CD14-positive monocyte (primary cell): ENCODE data around the gene SLC38A3. TPM values are rescaled to one million over a fixed set of nuclear protein-coding genes. Genes with fewer than 3 reads are reported as not detected.

Source experiments
- DNase-seq, 3 donors: peaks; one replicate each; pipeline ENCODE4 v3.0.0-alpha.2; 2011 to 2022
- H2AFZ ChIP-seq: 2 replicates; pipeline ENCODE4 v1.6.0; 2012; ENCODE audit warnings: mild to moderate bottlenecking, low read depth, low read length, inconsistent platforms; ENCODE audit not compliant: insufficient read depth, poor library complexity, severe bottlenecking
- H3K27ac ChIP-seq, 2 donors: 1 replicate in 1 of 2; 2 replicates in 1 of 2; pipeline ENCODE4 v1.5.1; 2012 to 2013; ENCODE audit warnings: low read length in 2 of 2, control low read depth in 1 of 2, inconsistent platforms in 1 of 2, low read depth in 1 of 2, mild to moderate bottlenecking in 1 of 2
- H3K27me3 ChIP-seq, 2 donors: one replicate each; pipeline versions ENCODE4 v1.6.0 to v1.6.1; 2011 to 2013; ENCODE audit warnings: low read length in 2 of 2; ENCODE audit not compliant: control insufficient read depth in 2 of 2, insufficient read depth in 2 of 2
- H3K36me3 ChIP-seq, 2 donors: replicated peaks in 1 of 2; 1 replicate in 1 of 2; 2 replicates in 1 of 2; pipeline versions ENCODE4 v1.5.1 to v1.6.1; 2012 to 2013; ENCODE audit warnings: low read length in 2 of 2, control low read depth in 1 of 2, inconsistent platforms in 1 of 2, mild to moderate bottlenecking in 1 of 2; ENCODE audit not compliant: insufficient read depth in 2 of 2, control insufficient read depth in 1 of 2
- H3K4me1 ChIP-seq, 2 donors: 1 replicate in 1 of 2; 2 replicates in 1 of 2; pipeline versions ENCODE4 v1.5.1 to v1.6.1; 2012 to 2013; ENCODE audit warnings: low read length in 2 of 2, control low read depth in 1 of 2, inconsistent platforms in 1 of 2, mild to moderate bottlenecking in 1 of 2, moderate library complexity in 1 of 2; ENCODE audit not compliant: insufficient read depth in 2 of 2, control insufficient read depth in 1 of 2
- H3K4me2 ChIP-seq: replicated peaks from 2 replicates; pipeline ENCODE3; 2012; ENCODE audit warnings: low read length, moderate library complexity, mild to moderate bottlenecking; ENCODE audit not compliant: poor library complexity, severe bottlenecking; ENCODE audit errors: extremely low read depth
- H3K4me3 ChIP-seq, 3 experiments: fragments of 200-600 bp in 1 of 3; sonication (generic) in 1 of 3; replicated peaks in 1 of 3; 1 replicate in 2 of 3; 2 replicates in 1 of 3; pipeline ENCODE4 v1.5.1; 2011 to 2013; ENCODE audit warnings: low read length in 3 of 3, mild to moderate bottlenecking in 3 of 3, control low read depth in 2 of 3, low read depth in 2 of 3, inconsistent platforms in 1 of 3, moderate library complexity in 1 of 3
- H3K79me2 ChIP-seq: 2 replicates; pipeline ENCODE4 v1.6.0; 2012; ENCODE audit warnings: mild to moderate bottlenecking, control low read depth, inconsistent platforms, low read length, moderate library complexity; ENCODE audit not compliant: insufficient read depth
- H3K9ac ChIP-seq: 2 replicates; pipeline ENCODE4 v1.6.0; 2017; ENCODE audit warnings: low read length, mild to moderate bottlenecking; ENCODE audit not compliant: insufficient read depth, poor library complexity, severe bottlenecking
- H3K9me3 ChIP-seq, 2 donors: replicated peaks in 1 of 2; 1 replicate in 1 of 2; 2 replicates in 1 of 2; pipeline versions ENCODE4 v1.5.1 to v1.6.1; 2012 to 2013; ENCODE audit warnings: low read length in 2 of 2, control low read depth in 1 of 2; ENCODE audit not compliant: control insufficient read depth in 1 of 2, insufficient read depth in 1 of 2
- H4K20me1 ChIP-seq: 2 replicates; pipeline ENCODE4 v1.6.0; 2012; ENCODE audit warnings: mild to moderate bottlenecking, low read length, control low read depth, moderate library complexity; ENCODE audit not compliant: insufficient read depth
- H3K27ac Mint-ChIP-seq, 7 donors: one replicate each; pipeline ENCODE4 v1.8.0; 2020; ENCODE audit warnings: mild to moderate bottlenecking in 7 of 7, mixed read lengths in 7 of 7, moderate library complexity in 6 of 7, inconsistent platforms in 2 of 7
- H3K27me3 Mint-ChIP-seq, 3 donors: one replicate each; pipeline ENCODE4 v1.8.0; 2021 to 2022; ENCODE audit warnings: low read depth in 3 of 3, mild to moderate bottlenecking in 3 of 3, mixed read lengths in 3 of 3, moderate library complexity in 3 of 3, inconsistent platforms in 1 of 3
- H3K36me3 Mint-ChIP-seq, 2 donors: one replicate each; pipeline ENCODE4 v1.8.0; 2020; ENCODE audit warnings: mixed read lengths in 2 of 2, inconsistent platforms in 1 of 2, mild to moderate bottlenecking in 1 of 2
- H3K4me1 Mint-ChIP-seq: one replicate; pipeline ENCODE4 v1.8.0; 2020; ENCODE audit warnings: mild to moderate bottlenecking, mixed read lengths
- H3K4me3 Mint-ChIP-seq, 2 donors: one replicate each; pipeline ENCODE4 v1.8.0; 2020; ENCODE audit warnings: mild to moderate bottlenecking in 2 of 2, mixed read lengths in 2 of 2, moderate library complexity in 1 of 2
- H3K9me3 Mint-ChIP-seq, 7 donors: one replicate each; pipeline ENCODE4 v1.8.0; 2020 to 2022; ENCODE audit warnings: mixed read lengths in 7 of 7, mild to moderate bottlenecking in 6 of 7, moderate library complexity in 6 of 7, inconsistent platforms in 2 of 7
- WGBS: methylation state at CpG from one replicate; pipeline ENCODE4 v1.1.5; 2013; ENCODE audit warnings: missing lambda C conversion rate; ENCODE audit not compliant: insufficient coverage; 5-methylcytosine and 5-hydroxymethylcytosine counted together
- intact Hi-C, 2 donors: fragments of 100-400 bp; cut with micrococcal nuclease; formaldehyde crosslinking; loops; one replicate each; pipeline versions ENCODE4 v1.15.0 to v1.15.1; 2023
- polyA plus RNA-seq, 3 donors: library from polyadenylated mRNA; depleted of rRNA in 1 of 3; unstranded in 2 of 3; stranded (reverse) in 1 of 3; fragments of 300-500 nt in 2 of 3; fragments of >200 nt in 1 of 3; fragmentation: Illumina TruSeq in 2 of 3; gene quantifications; 1 replicate in 2 of 3; 2 replicates in 1 of 3; pipeline ENCODE4 v1.2.3, GENCODE V29; 2012 to 2021
- TF ChIP-seq, protein P1 (sequence below): fragments of 200-600 bp; IDR thresholded peaks from one replicate; pipeline ENCODE4 v1.8.0; 2022; ENCODE audit warnings: antibody characterized with exemption, mild to moderate bottlenecking

SLC38A3 gene
- polyA plus RNA-seq, 3 donors: not detected

GRCh38 chr3:50229490-50229889, 24.4 kb downstream of the SLC38A3 start:
- Mint-ChIP-seq H3K4me1 (peaks cover 79% of the 10 kb centered on the region), H3K9me3 (peaks cover 0 to 2% (median 0%) of the 10 kb centered on the region in 7 donors), H3K27ac (peak overlapping the region; percentile 81 to 95 (median 93)), H3K4me3 (no peak overlapping the region), H3K27me3 (peaks cover 14 to 21% (median 19%) of the 10 kb centered on the region in 3 donors), H3K36me3 (no peaks in the 10 kb centered on the region)
- peaks cover 70% of the 10 kb centered on the region for H3K79me2 ChIP-seq
- peak overlapping the region; percentile 72 for H2AFZ ChIP-seq
- 100% methylated on average over 2 of the region's 3 CpGs for WGBS
- peak overlapping the region; percentile 78 for H3K4me2 ChIP-seq
- H3K36me3 ChIP-seq: no peaks in the 10 kb centered on the region
- no peaks in the 10 kb centered on the region for H3K9me3 ChIP-seq
- peaks cover 82 to 86% of the 10 kb centered on the region in 2 donors for H3K4me1 ChIP-seq
- DNase-seq: no peak
- peak overlapping the region; percentile 44 for H3K9ac ChIP-seq
- intact Hi-C loops: loop anchor here in 1 of 2 donors (10.0 kb wide), 1 partner anchor 1185 kb away; no protein-coding TSS in a partner anchor
- H3K4me3 ChIP-seq: peak overlapping the region in 1 of 3 experiments; percentile 71
- no peaks in the 10 kb centered on the region for H4K20me1 ChIP-seq
- H3K27me3 ChIP-seq: peaks cover 0 to 8% of the 10 kb centered on the region in 2 donors
- TF ChIP-seq, protein P1, sequence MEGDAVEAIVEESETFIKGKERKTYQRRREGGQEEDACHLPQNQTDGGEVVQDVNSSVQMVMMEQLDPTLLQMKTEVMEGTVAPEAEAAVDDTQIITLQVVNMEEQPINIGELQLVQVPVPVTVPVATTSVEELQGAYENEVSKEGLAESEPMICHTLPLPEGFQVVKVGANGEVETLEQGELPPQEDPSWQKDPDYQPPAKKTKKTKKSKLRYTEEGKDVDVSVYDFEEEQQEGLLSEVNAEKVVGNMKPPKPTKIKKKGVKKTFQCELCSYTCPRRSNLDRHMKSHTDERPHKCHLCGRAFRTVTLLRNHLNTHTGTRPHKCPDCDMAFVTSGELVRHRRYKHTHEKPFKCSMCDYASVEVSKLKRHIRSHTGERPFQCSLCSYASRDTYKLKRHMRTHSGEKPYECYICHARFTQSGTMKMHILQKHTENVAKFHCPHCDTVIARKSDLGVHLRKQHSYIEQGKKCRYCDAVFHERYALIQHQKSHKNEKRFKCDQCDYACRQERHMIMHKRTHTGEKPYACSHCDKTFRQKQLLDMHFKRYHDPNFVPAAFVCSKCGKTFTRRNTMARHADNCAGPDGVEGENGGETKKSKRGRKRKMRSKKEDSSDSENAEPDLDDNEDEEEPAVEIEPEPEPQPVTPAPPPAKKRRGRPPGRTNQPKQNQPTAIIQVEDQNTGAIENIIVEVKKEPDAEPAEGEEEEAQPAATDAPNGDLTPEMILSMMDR: no peak
- peak overlapping the region; percentile 55 to 88 for H3K27ac ChIP-seq

DNA sequence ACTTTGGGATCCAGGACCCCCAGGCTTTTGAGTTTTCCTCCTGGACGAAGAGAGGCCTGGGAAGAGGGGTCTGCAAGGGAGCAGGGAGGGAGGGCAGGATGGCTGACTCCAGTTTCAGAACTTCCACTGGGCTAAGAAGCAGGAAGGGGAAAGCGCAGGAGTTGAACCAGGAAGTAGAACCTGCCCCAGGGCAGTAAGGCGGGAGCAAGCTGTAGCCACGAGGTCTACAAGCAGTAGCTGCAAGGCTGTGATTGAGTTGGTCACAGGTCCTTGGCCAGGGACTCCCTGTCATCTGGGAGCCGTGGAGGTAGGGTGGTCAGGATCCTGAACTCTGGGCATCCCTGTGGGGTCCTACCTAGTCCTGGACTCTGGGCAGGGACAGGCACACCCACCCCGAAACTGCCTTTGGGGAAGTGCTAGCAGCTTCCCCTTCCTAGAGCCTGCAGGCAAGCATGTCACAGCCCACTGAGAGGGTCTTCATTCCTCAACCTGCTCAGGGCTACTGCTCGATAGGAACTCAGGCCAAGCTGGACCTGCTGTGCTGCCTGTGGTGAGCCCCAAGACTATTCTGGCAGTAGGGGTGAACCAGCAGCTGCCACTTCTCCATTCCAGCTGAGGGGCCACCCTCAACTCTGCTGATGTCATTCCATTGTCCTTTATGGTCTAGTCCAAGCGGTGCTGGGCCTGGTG, 25.2 kb downstream of the SLC38A3 start:
- Mint-ChIP-seq H3K4me3 (peak overlapping the region; percentile 51 to 78), H3K27ac (peak overlapping the region; percentile 81 to 95 (median 93)), H3K36me3 (no peaks in the 10 kb centered on the region), H3K27me3 (peaks cover 12 to 15% (median 14%) of the 10 kb centered on the region in 3 donors), H3K9me3 (peaks cover 0 to 2% (median 0%) of the 10 kb centered on the region in 7 donors), H3K4me1 (peaks cover 86% of the 10 kb centered on the region)
- 23% methylated on average over 6 of the region's 8 CpGs for WGBS
- H3K4me3 ChIP-seq: peak overlapping the region in 2 of 3 experiments; percentile 12 to 71
- intact Hi-C loops: no loop called here
- TF ChIP-seq, protein P1: no peak
- peaks cover 77% of the 10 kb centered on the region for H3K79me2 ChIP-seq
- peak overlapping the region; percentile 78 for H3K4me2 ChIP-seq
- H2AFZ ChIP-seq: peak overlapping the region; percentile 72
- peak overlapping the region; percentile 55 to 88 for H3K27ac ChIP-seq
- H3K27me3 ChIP-seq: peaks cover 0 to 8% of the 10 kb centered on the region in 2 donors
- peaks cover 90 to 94% of the 10 kb centered on the region in 2 donors for H3K4me1 ChIP-seq
- DNase-seq: peak in 2 of 3 donors; percentile 61 to 63
- H3K9ac ChIP-seq: peak overlapping the region; percentile 44
- H3K36me3 ChIP-seq: no peaks in the 10 kb centered on the region
- no peaks in the 10 kb centered on the region for H3K9me3 ChIP-seq
- no peaks in the 10 kb centered on the region for H4K20me1 ChIP-seq
